GM18951 (cell line): ENCODE results near the gene TMEM208.

ENCODE experiments used
- POLR2A ChIP-seq: IDR thresholded peaks from 4 replicates; pipeline ENCODE4 v1.6.1; 2011; ENCODE audit warnings: mild to moderate bottlenecking; ENCODE audit not compliant: insufficient read length, insufficient read depth; ENCODE audit errors: extremely low read depth
- in situ Hi-C: fragments of 300-500 bp; cut with MboI; formaldehyde crosslinking; loops from one replicate; pipeline ENCODE4 v1.12.0; 2022; ENCODE audit warnings: low sequenced_read_pairs, mixed read lengths, inconsistent platforms; ENCODE audit not compliant: unreplicated experiment

The TMEM208 gene

DNA sequence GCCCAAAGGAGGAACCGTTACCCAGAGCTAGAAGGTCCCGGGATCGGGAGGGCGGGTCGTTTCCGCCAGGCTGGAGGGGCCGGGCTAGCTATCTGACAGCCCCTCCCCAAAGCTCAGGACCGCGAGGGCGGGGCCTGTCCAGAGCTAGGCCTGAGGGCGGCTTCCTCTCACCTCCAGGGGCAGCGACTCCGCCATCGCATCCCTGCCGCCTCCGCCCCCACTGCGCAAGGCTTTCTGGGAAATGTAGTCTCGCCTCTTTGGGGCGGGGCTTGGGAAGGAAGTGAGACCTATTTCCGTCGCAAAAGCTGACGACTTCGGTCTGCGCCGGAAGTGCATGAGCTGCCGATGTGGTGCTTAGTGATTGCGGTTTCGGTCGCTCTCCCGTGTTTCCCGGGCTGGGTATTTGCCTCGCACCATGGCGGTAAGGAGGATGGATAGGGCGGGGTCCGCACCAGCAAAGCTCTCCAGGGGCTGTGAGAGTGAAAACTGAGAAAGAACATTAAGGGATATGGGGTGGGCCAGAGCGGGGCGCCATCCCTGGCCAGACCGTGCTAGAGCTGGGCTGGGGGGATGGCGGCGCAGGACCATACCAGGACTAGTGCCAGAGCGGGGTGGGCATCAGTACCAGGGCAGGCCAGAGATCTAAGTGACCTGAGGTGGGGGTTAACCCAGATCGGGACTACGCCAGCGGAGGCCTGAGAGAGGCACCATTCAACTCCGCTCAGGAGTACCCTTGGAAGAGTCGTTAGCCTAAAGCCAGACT is at the start of gene TMEM208:
Gene TMEM208, plus strand, starts transcription at position 327 of the 763 bp plus-strand sequence. Its CDS starts 89 bp downstream, at position 416.
- peak; percentile 70 for TF ChIP-seq POLR2A
- in situ Hi-C loops = no loop called here

DNA sequence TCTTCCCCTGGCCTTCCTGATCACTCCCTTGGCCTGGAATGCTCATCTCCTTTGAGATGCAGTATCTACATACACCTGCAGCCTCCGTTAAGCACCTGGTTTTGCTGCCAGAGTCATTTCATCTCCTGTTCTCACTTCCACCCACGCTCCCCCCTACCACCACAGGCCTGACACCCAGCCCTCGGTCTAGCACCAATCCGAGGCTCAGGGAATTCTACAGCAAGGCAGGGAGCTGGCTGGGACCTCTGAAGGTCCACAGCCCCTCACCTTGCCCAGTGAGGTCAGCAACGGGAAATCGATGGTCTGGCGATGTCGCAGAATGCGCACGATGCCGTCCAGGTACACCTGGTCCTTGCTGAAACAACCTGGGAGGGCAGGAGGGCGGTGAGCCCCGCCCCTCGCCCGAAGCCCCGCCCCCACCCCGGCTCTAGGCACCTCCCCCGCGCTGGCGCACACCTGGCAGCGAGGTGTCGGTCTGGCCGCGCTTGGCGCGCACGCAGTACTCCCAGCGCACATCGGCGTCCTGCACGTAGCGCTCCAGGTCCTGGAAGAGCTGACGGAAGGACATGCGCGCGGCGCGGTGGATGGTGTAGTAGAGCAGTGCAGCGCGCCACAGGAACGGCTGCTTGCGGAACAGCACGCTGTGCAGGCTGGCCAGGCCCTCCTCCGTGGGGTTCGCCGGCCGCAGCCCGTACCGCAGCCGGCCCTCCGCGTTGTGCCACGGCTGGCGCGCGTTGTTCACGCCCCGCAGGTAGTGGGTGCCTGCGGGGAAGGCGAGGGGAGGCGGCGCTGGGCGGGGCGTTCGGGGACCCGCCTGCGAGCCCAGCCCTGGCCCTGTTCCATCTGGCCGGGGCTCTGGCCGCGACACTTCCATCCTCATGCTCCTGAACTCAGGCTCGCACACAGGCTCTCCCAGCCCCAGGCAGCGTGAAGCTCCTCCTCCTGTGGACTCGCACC is 48.9 kb upstream of the TMEM208 start:
- in situ Hi-C loops = no loop called here
- no peak for TF ChIP-seq POLR2A

DNA sequence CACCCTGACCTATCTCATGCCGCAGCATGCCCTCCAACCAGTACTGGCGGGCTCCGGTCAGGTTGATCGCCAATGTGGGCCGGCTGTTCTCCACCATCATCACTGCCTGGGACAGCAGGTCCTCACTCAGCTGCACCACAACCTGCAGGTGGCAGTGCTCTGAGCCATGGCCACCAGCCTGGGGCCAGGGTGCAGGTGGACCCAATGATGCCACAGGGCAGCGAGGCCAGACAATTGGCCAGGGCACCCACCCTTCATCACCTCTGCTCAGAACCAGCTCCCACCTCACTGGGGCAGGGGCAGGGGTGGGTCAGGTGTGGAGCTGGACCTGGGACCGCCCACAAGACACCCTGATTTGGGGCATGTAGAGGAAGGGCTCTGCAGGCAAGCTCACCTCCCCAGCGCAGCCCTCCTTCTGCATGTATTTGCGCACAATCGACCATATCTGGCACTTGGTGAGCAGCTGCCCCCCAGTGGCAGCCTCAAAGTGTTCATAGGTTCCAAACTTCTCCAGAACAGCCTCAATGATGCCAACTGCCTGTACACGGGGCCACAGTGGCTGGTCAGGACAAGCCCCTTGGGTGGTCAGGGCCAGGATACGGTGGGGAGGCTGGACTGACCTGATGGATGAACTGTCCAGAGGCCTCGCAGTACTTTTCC is 47.4 kb upstream of the TMEM208 start:
- no peak for TF ChIP-seq POLR2A
- in situ Hi-C loops = no loop called here

DNA sequence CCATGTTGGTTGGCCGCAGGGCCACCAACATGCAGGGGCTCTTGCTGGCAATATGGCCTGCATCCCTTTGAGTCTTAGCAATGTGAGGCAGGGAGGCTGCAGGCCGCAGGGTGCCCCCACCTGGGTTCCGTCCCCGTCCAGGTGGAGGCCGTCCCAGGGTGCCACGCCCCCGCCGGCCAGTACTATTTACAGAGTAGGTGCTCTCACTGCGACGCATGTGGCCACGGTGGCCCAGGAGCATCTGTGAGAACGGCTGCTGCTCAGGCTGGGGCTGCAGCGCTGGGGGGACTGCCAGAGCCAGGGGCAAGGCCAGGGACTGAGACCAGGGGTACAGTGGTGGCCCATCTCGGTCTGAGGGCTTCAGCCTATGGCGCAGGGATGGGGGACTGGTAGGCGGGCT is 46.8 kb upstream of the TMEM208 start:
- in situ Hi-C loops = no loop called here
- TF ChIP-seq POLR2A = no peak

DNA sequence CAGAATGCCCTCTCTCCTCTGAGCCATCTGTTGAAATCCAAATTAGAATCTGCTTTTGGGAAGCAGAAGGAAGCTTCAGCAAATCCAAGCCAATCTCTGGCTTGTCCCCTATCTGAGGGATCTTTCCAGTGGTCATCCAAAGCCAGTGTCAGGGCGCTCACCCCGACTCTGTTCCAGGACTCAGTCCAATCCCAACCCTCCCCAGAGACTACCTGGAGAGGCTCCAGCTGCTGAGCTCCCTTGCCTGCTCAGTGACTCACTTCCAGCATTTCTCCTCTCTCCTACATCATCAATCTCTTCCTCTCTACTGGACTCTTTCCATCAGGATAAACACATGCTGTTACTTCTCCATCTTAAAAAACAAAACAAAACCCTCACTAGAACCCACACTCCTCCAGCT is 45.6 kb upstream of the TMEM208 start:
- in situ Hi-C loops = no loop called here
- no peak for TF ChIP-seq POLR2A

GRCh38 chr16:67182288-67182687 is 44.6 kb upstream of the TMEM208 start:
- in situ Hi-C loops = no loop called here
- TF ChIP-seq POLR2A = no peak

DNA sequence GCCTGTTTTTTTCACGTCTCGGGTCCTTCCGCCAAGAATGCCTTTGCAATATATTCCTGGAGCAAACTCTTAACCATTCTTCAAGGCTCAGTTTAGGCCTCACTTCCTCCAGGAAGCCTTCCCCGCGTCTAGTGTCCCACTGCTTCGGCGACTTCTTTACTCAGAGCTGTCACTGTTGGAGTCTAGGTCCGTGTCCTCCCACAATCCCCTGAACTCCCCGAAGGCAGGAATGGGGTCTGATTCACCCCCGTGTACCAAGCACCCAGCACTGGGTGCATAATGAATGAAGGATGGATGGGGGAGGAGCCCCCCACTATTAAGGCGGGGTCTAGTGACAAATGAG is 43.7 kb upstream of the TMEM208 start:
- in situ Hi-C loops = no loop called here
- TF ChIP-seq POLR2A = peak; percentile 28

DNA sequence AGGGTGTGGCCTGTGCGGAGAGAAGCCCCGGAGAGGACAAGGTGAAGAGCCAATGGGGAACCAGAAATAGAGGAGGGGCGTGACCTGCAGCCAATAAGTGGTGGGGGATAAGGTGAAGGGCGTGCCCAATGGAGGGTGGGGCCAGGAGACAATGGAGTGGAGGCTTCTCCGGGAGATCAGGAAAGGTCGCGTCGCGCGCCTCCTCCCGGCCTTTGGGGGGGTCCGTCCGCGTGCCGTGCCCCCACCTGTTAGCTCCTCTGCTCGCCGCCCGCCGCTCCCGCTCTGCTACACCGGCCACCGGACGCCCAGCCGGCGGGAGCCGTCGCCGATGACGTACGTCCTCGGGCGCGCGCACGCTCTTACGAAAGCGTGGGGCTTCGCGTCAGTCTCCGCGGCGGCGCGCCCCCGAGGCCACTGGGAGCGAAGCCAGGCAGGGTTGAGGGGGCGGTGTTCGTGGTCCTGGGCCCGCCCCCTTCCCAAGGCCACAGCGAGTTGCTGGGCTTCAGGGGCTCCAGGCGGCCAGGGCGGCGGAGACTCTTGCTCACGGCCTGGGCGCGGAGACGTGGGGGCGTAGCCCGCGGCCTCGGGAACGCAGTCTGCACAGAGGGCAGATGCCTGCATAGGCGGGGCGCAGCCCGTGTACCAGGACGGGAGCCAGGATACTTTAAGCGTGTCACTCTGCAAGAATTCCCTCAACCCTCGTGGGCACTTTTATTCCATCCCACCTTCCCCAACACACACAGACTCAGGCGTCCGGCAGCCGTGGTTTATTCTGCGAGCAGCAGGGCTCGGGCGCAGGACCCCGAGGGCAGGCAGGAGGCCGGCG is 43.1 kb upstream of the TMEM208 start, which contains the start of gene MATCAP1:
Gene MATCAP1, minus strand, starts transcription at position 337 of the 826 bp plus-strand sequence. CDS start 3,353 bp downstream, outside the sequence.
- peak; percentile 61 for TF ChIP-seq POLR2A
- in situ Hi-C loops = no loop called here

DNA sequence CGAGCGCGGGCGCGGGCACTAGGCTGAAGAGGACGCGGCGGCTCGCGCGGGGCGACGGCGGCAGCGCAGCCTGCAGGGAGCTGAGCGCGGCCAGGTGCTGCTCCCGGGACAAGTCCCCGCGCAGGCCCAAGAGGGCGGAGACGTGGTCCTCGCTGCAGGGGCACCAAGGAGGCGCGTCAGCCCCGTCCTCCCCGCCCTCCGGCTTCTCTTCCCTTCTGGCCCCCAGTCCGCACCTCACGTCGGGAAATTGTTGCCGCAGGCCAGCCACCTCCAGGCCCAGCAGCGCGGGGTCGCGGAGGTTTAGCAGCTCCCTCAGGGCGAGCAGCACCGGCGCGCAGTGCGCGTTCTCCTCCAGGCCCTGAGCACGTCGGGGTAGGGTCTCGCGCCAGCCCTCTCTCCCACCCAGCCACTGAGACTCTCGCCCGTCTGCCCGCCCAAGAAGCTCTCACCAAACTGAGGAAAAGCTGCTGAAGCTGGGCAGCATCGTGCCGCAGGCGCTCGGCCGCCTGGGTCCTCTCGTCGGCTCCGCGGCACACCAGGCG is 42.4 kb upstream of the TMEM208 start:
- in situ Hi-C loops = no loop called here
- no peak for TF ChIP-seq POLR2A

GRCh38 chr16:67184995-67185650 is 41.8 kb upstream of the TMEM208 start:
- TF ChIP-seq POLR2A = no peak
- in situ Hi-C loops = no loop called here

DNA sequence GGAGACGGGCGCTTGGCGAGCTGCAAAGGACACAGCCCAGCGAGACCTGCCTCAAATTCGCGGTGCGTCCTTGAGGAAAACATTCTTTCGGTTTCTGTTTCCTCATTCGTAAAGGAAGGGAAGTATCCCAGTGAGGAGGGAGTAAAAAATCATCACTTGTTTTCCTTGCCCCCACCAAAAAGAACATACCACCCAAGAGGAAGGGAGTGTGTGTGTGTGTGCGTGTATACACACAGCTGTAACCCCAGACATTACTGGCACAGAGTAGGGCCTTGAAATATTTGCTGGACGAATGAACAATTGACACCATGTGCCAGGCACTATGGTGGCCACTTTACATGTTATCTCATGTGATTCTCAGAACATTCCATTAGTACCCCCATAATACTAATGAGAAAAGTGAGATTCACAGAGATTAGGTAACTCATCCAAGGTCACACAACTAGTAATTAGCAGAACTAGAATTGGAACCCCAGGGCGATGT is 41.2 kb upstream of the TMEM208 start:
- no peak for TF ChIP-seq POLR2A
- in situ Hi-C loops = no loop called here
